Suprapubic skin (tissue), 4 donors: Measurements from ENCODE around the gene PRR35.

Experiments
- CTCF ChIP-seq, 2 donors: fragments of 200-600 bp in 1 of 2; fragments of 450-650 bp in 1 of 2; sonication (generic) in 1 of 2; IDR thresholded peaks; one replicate each; pipeline ENCODE4 v1.5.1; 2016 to 2019; ENCODE audit warnings: antibody characterized with exemption in 2 of 2, mild to moderate bottlenecking in 1 of 2, moderate library complexity in 1 of 2
- EP300 ChIP-seq: sonication (generic); formaldehyde crosslinking; IDR thresholded peaks from one replicate; pipeline ENCODE4 v1.6.1; 2017; ENCODE audit warnings: antibody characterized with exemption
- POLR2AphosphoS5 ChIP-seq, 3 donors: sonication (generic); formaldehyde crosslinking; IDR thresholded peaks; one replicate each; pipeline ENCODE4 v1.6.1; 2017; ENCODE audit warnings: antibody characterized with exemption in 3 of 3

GRCh38 chr16:583470-583814 is 23.2 kb downstream of the PRR35 start:
- TF ChIP-seq CTCF (IDR thresholded peaks at IDR 0.05) (no peak), EP300 (no peak), POLR2AphosphoS5 (IDR thresholded peaks at IDR 0.05) (no peak)
